ENCODE data around the gene RNF207. TPM values are rescaled to one million over a fixed set of nuclear protein-coding genes. Genes with fewer than 3 reads are reported as not detected.

RNF207 gene
- total and polyA plus RNA-seq, 2 of the 8 experiments (the other 6 are each of a cell fraction or from before 2014, with no cell fraction given), result 3.9 to 5.4 TPM

GRCh38 chr1:6221210-6221784 lies 15.4 kb downstream of the RNF207 start (continued):
- TF ChIP-seq EZH2 (IDR thresholded peaks at IDR 0.05; ENCODE audit: low read depth, low read length, severe bottlenecking), result no peak
- no peak for TF ChIP-seq RXRA (IDR thresholded peaks at IDR 0.05; ENCODE audit: insufficient read depth, low read depth, low read length)
- TF ChIP-seq BACH1 (IDR thresholded peaks at IDR 0.05; ENCODE audit: low read length), result no peak
- no peak for TF ChIP-seq RBBP5 (IDR thresholded peaks at IDR 0.05; ENCODE audit: borderline replicate concordance, low read depth, low read length)
- no peak for TF ChIP-seq E2F6 (IDR thresholded peaks at IDR 0.05)
